Endothelial cell of umbilical vein (primary cell): ENCODE data around the gene FBXO33. TPM values are rescaled to one million over a fixed set of nuclear protein-coding genes. Genes with fewer than 3 reads are reported as not detected.

Experiments used
- BruUV-seq: library from RNA; stranded (reverse); fragments of 400-500 nt; replicated peaks from 2 replicates; lab custom pipeline; 2021; lab: Mats Ljungman, UMichigan
- CTCF ChIA-PET: fragments of 300-600, 350-600 bp; sonication (Branson Sonifier 250); formaldehyde crosslinking; loops from one replicate; lab custom pipeline; 2021; ENCODE audit warnings: antibody characterized with exemption, inconsistent platforms; lab: Charles Lee
- POLR2A ChIA-PET: fragments of 300-600, 350-600 bp; sonication (Branson Sonifier 250); formaldehyde crosslinking; loops from one replicate; lab custom pipeline; 2021; ENCODE audit warnings: antibody characterized with exemption, inconsistent platforms; lab: Charles Lee
- DNase-seq: peaks from one replicate; pipeline ENCODE4 v3.0.0-alpha.2; 2011; ENCODE audit warnings: low read depth, low spot score
- FAIRE-seq: peaks from 2 replicates; lab custom pipeline; 2011; peaks lifted over from hg19 to GRCh38; lab: Jason Lieb, UNC
- H2AFZ ChIP-seq: 2 replicates; pipeline ENCODE4 v1.6.0; 2012; ENCODE audit warnings: low read depth, low read length, control low read depth, inconsistent platforms
- H3K27ac ChIP-seq: 2 replicates; pipeline ENCODE4 v1.5.1; 2011; ENCODE audit warnings: low read depth, mild to moderate bottlenecking, control low read depth, low read length, moderate library complexity; ENCODE audit not compliant: insufficient read depth
- H3K27me3 ChIP-seq, 2 experiments: 2 replicates each; pipeline versions ENCODE4 v1.6.0 to v1.6.1; 2011; ENCODE audit warnings: low read length in 2 of 2, mixed read lengths in 1 of 2; ENCODE audit not compliant: control insufficient read depth in 2 of 2, insufficient read depth in 2 of 2
- H3K36me3 ChIP-seq, 2 experiments: 2 replicates in 1 of 2; 3 replicates in 1 of 2; pipeline ENCODE4 v1.5.1; 2011; ENCODE audit warnings: low read length in 2 of 2, mild to moderate bottlenecking in 1 of 2, moderate library complexity in 1 of 2; ENCODE audit not compliant: control insufficient read depth in 2 of 2, insufficient read depth in 2 of 2; ENCODE audit errors: extremely low read depth in 1 of 2
- H3K4me1 ChIP-seq: 3 replicates; pipeline ENCODE4 v1.5.1; 2011; ENCODE audit warnings: mild to moderate bottlenecking, low read length; ENCODE audit not compliant: control insufficient read depth, insufficient read depth; ENCODE audit errors: extremely low read depth
- H3K4me2 ChIP-seq: 2 replicates; pipeline ENCODE4 v1.6.1; 2011; ENCODE audit warnings: low read length, control low read depth, mixed read lengths; ENCODE audit not compliant: insufficient read depth
- H3K4me3 ChIP-seq, 3 experiments: fragments of 200-600 bp in 1 of 3; sonication (generic), shearing (Covaris generic) in 1 of 3; replicated peaks in 1 of 3; 2 replicates each; pipeline ENCODE4 v1.5.1; 2011 to 2016; ENCODE audit warnings: control low read depth in 3 of 3, low read length in 3 of 3, mild to moderate bottlenecking in 2 of 3, inconsistent platforms in 1 of 3, low read depth in 1 of 3, moderate library complexity in 1 of 3; ENCODE audit not compliant: insufficient read depth in 1 of 3
- H3K79me2 ChIP-seq: 2 replicates; pipeline ENCODE4 v1.6.0; 2012; ENCODE audit warnings: low read length, inconsistent platforms; ENCODE audit not compliant: control insufficient read depth, insufficient read depth
- H3K9ac ChIP-seq: replicated peaks from 2 replicates; pipeline ENCODE3; 2011; ENCODE audit warnings: low read length, control low read depth; ENCODE audit not compliant: insufficient read depth; ENCODE audit errors: extremely low read depth
- H3K9me1 ChIP-seq: replicated peaks from 3 replicates; pipeline ENCODE4 v1.6.0; 2011; ENCODE audit warnings: mild to moderate bottlenecking, low read length; ENCODE audit not compliant: control insufficient read depth, insufficient read depth; ENCODE audit errors: extremely low read depth
- H3K9me3 ChIP-seq: replicated peaks from 2 replicates; pipeline ENCODE4 v1.5.1; 2012; ENCODE audit warnings: low read length, inconsistent platforms; ENCODE audit not compliant: control insufficient read depth, insufficient read depth
- H4K20me1 ChIP-seq: replicated peaks from 2 replicates; pipeline ENCODE3; 2011; ENCODE audit warnings: mild to moderate bottlenecking, low read length; ENCODE audit not compliant: control insufficient read depth, insufficient read depth; ENCODE audit errors: extremely low read depth
- EZH2 ChIP-seq: IDR thresholded peaks from 2 replicates; pipeline ENCODE4 v1.6.1; 2012; ENCODE audit warnings: borderline replicate concordance, low read depth, mild to moderate bottlenecking, moderate library complexity, low read length, inconsistent platforms; ENCODE audit not compliant: severe bottlenecking
- GATA2 ChIP-seq: IDR thresholded peaks from 2 replicates; pipeline ENCODE4 v1.7.0; 2011; ENCODE audit warnings: low read depth, mild to moderate bottlenecking, moderate library complexity, mixed read lengths, low read length; ENCODE audit not compliant: insufficient read length, insufficient read depth
- MYC ChIP-seq: IDR thresholded peaks from one replicate; pipeline ENCODE4 v1.6.1; 2011; ENCODE audit warnings: mild to moderate bottlenecking, low read depth, low read length
- POLR2A ChIP-seq: IDR thresholded peaks from 2 replicates; pipeline ENCODE4 v1.6.1; 2012; ENCODE audit warnings: low read depth, mild to moderate bottlenecking, control low read depth, low read length
- POLR2AphosphoS5 ChIP-seq: IDR thresholded peaks from 2 replicates; pipeline ENCODE4 v1.6.1; 2012; ENCODE audit warnings: low read depth, mild to moderate bottlenecking, control low read depth, low read length, moderate library complexity; ENCODE audit not compliant: insufficient read depth
- dilution Hi-C: fragments of 300-500 bp; cut with MboI; formaldehyde crosslinking; loops from one replicate; pipeline ENCODE4 v1.15.0; 2019; ENCODE audit warnings: low sequenced_read_pairs; ENCODE audit not compliant: extremely low pct_ligation_motif_present
- intact Hi-C: fragments of 100-400 bp; cut with micrococcal nuclease; formaldehyde crosslinking; loops from one replicate; pipeline ENCODE4 v1.10.0; 2022
- polyA plus RNA-seq, 4 experiments: library from polyadenylated mRNA; depleted of rRNA in 3 of 4; stranded (reverse) in 3 of 4; unstranded in 1 of 4; fragments of >200 nt; gene quantifications; 2 replicates each; pipeline versions ENCODE4 v1.2.1 to v1.2.3, GENCODE V29; 2011 to 2012; ENCODE audit warnings: missing spikeins in 1 of 4
- total RNA-seq: library from RNA; stranded (reverse); gene quantifications from 2 replicates; pipeline ENCODE4 v1.2.3, GENCODE V29; 2021

The FBXO33 gene
- total and polyA plus RNA-seq, 2 donors (not counting 3 experiments of a cell fraction or from before 2014, with no cell fraction given), result 4.2 to 5.0 TPM

- Histone ChIP-seq H3K27ac (peak overlapping the region; percentile 58), H4K20me1 (peaks cover 2% of the 10 kb centered on the region), H3K27me3 (no peaks in the 10 kb centered on the region), H3K4me3 (peak overlapping the region; percentile 71 to 84 (median 81)), H3K36me3 (no peaks in the 10 kb centered on the region), H2AFZ (peak overlapping the region; percentile 95), H3K9me1 (no peaks in the 10 kb centered on the region), H3K9me3 (no peaks in the 10 kb centered on the region), H3K9ac (peak overlapping the region; percentile 75), H3K4me2 (peak overlapping the region; percentile 98), H3K4me1 (peaks cover 26% of the 10 kb centered on the region), H3K79me2 (peaks cover 28% of the 10 kb centered on the region)
- no peak for TF ChIP-seq EZH2
- TF ChIP-seq MYC, result no peak
- TF ChIP-seq GATA2, result no peak
- peak; percentile 52 for TF ChIP-seq POLR2AphosphoS5
- TF ChIP-seq POLR2A, result peak; percentile 44
- intact Hi-C loops (loop anchor here (1.0 to 2.0 kb wide), 4 partner anchors 58 to 330 kb away; partner anchors contain the start of genes SEC23A and TRAPPC6B), dilution Hi-C loops (no loop called here)
- DNase-seq, result peak; percentile 80
- CTCF ChIA-PET, result interaction anchor here (0.6 to 2.6 kb wide), 4 partner anchors 9 to 325 kb away, joined by 3 to 9 read pairs (median 4); partner anchors contain the start of gene TRAPPC6B
- BruUV-seq, result TSS peak; percentile 66
- POLR2A ChIA-PET, result interaction anchor here (0.6 to 1.9 kb wide), 5 partner anchors 57 to 1177 kb away, joined by 3 to 9 read pairs (median 6); partner anchors contain the start of genes CLEC14A, SEC23A and TRAPPC6B
- no peak for FAIRE-seq
Observed at GRCh38 chr14:39432619-39433451, 602 bp upstream of the FBXO33 start.
